H1 (cell line): ENCODE results near the gene HIPK1. TPM values are rescaled to one million over a fixed set of nuclear protein-coding genes. Genes with fewer than 3 reads are reported as not detected.

Experiments
- ATF2 ChIP-seq: IDR thresholded peaks from 2 replicates; pipeline ENCODE4 v1.6.1; 2012; ENCODE audit warnings: low read length, inconsistent platforms
- CBX8 ChIP-seq: fragments of 300-800, 300-1000 bp; sonication (generic); IDR thresholded peaks from 2 replicates; pipeline ENCODE4 v1.7.1; 2016; ENCODE audit warnings: low read depth, low read length, borderline replicate concordance
- CHD7 ChIP-seq: fragments of 300-600 bp; sonication (generic); IDR thresholded peaks from 2 replicates; pipeline ENCODE4 v1.7.1; 2012; ENCODE audit warnings: low read length, moderate library complexity, mild to moderate bottlenecking, inconsistent platforms; ENCODE audit not compliant: insufficient replicate concordance
- TAF7 ChIP-seq: optimal IDR thresholded peaks from 2 replicates; pipeline ENCODE3; 2011; ENCODE audit warnings: low read depth, mild to moderate bottlenecking, inconsistent platforms, low read length, moderate library complexity, borderline replicate concordance
- YY1 ChIP-seq: IDR thresholded peaks from 2 replicates; pipeline ENCODE4 v1.6.1; 2011; ENCODE audit warnings: low read depth, mild to moderate bottlenecking, low read length
- polyA plus RNA-seq, 7 experiments: library from polyadenylated mRNA; depleted of rRNA in 3 of 7; stranded (reverse) in 5 of 7; unstranded in 2 of 7; fragments of >200 nt in 5 of 7; fragments of 200-250 nt in 2 of 7; gene quantifications; 1 replicate in 5 of 7; 2 replicates in 1 of 7; 4 replicates in 1 of 7; pipeline versions ENCODE4 v1.2.1 to v1.2.3, GENCODE V29; 2011 to 2013; ENCODE audit warnings: missing spikeins in 2 of 7, mixed read lengths in 2 of 7
- total RNA-seq: library from RNA; stranded (reverse); fragmentation: NEBNext Ultra II Directional; extraction: Animal tissue kit (Norgen Biotek cat#: 25700); gene quantifications from 2 replicates; pipeline ENCODE4 v1.2.1, GENCODE V29; 2021

The HIPK1 gene
- total and polyA plus RNA-seq, 2 of the 8 experiments (the other 6 are each of a cell fraction or from before 2014, with no cell fraction given) = 46.2 to 64.3 TPM

GRCh38 chr1:113903501-113904292, 25.4 kb upstream of the HIPK1 start (continued):
- TF ChIP-seq ATF2 = no peak
- TF ChIP-seq CBX8 = no peak
- TF ChIP-seq TAF7 = no peak
- TF ChIP-seq YY1 = no peak
- TF ChIP-seq CHD7 = no peak
